ENCODE results near the gene LY86. TPM values are rescaled to one million over a fixed set of nuclear protein-coding genes. Genes with fewer than 3 reads are reported as not detected.
A peak's percentile ranks its signal among the peaks of the same experiment; 100 is the strongest.
"Not testable (repeated sequence)": the region's sequence is repeated elsewhere in the genome, so short reads cannot be mapped to it uniquely, and the experiment has no call there.

Gene LY86
- polyA plus RNA-seq, 4 donors = 2.8 to 3.4 (median 3.0) TPM; not detected in 1

DNA sequence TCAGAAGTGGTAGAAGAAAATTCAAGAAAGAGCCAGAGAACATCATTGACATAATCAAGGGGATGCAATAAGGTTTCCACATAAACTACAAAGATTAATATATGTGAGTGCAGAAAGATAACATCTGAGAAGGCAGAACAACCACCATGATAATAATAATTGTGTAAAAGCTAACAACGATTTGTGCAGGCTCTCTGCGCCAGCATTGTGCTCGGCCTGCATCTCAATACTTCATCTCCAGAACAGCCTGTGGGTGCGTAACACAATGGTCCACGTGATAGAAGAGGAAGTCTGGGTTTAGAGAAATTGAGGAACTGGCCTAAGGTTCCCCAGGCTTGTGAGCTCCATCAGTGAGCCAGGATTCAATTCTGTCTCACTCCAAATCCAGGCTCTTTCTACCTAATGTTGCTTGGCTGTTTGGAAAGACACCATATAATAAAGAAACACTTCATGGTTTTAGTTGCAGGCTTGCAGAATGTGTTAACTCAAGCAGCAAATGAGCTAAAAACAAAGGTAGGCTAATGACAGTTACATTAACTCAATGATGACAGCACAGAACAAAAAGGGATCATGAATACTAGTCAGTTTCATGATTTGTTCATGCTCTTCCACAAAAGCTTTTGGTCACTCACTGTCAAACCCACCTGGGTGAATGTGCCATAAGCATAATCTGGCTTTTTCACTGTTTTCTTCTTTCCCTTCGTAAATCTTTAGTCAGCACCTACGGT, 71.2 kb downstream of the LY86 start:
- 59 to 84% (median 77%) methylated on average over 7 of the region's 7 CpGs for WGBS, 3 donors
- Histone ChIP-seq H3K4me3 (ENCODE audit: low read depth in 1 of 3, low read length in 3 of 3) (no peak overlapping the region), H3K4me1 (ENCODE audit: control insufficient read depth in 3 of 3, insufficient read depth in 2 of 3, low read depth in 1 of 3, low read length in 2 of 3) (peaks cover 0 to 9% (median 4%) of the 10 kb centered on the region in 3 donors), H3K36me3 (ENCODE audit: control insufficient read depth in 3 of 3, insufficient read depth in 2 of 3, low read depth in 1 of 3, low read length in 3 of 3) (no peaks in the 10 kb centered on the region), H3K9me3 (ENCODE audit: control insufficient read depth in 2 of 2, insufficient read depth in 1 of 2, low read depth in 1 of 2, low read length in 1 of 2) (no peaks in the 10 kb centered on the region), H3K27ac (ENCODE audit: low read depth in 1 of 3, low read length in 2 of 3) (peak overlapping the region in 1 of 3 donors; percentile 84), H3K27me3 (ENCODE audit: control insufficient read depth in 3 of 3, insufficient read depth in 3 of 3, low read length in 3 of 3) (no peaks in the 10 kb centered on the region)
- no peak for DNase-seq
- FAIRE-seq = no peak

DNA sequence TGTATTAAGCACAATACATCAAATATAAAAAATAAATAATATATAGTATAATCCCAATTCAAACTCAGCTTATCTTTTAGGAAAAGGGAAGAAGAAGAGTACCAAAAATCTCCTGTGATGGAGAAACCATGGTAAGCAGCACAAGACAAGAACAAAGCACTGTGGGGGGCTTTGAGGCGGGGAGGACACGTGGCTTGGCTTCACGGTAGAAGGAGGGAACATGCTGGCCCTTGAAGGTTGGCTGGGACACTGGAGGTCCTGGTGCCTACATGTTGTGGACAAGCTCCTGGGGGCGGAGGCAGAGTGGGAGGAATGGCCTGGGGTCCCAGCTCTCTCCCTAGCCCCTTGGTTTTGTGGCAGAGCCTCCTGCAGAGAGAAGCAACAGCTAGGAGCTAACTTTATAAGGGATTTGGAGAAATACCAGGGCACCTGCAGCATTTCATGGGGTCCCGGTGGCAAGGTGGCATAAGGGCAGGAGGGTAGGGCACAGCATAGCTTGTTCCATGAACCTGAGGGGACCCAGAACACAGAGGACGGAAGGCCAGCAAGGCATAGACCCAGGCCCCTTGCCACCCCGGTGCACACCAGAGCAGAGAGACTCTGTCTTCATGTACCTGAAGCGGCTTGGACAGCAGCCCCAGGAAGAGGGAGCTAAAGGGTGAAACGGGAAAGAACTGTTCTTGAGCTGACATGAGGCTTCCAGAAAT, 72.0 kb downstream of the LY86 start:
- H3K36me3 ChIP-seq (ENCODE audit: control insufficient read depth in 3 of 3, insufficient read depth in 2 of 3, low read depth in 1 of 3, low read length in 3 of 3) = no peaks in the 10 kb centered on the region
- FAIRE-seq (no peak), DNase-seq (no peak)
- no peak overlapping the region for H3K4me3 ChIP-seq (ENCODE audit: low read depth in 1 of 3, low read length in 3 of 3)
- H3K4me1 ChIP-seq (ENCODE audit: control insufficient read depth in 3 of 3, insufficient read depth in 2 of 3, low read depth in 1 of 3, low read length in 2 of 3) = peaks cover 0 to 9% (median 4%) of the 10 kb centered on the region in 3 donors
- no peaks in the 10 kb centered on the region for H3K27me3 ChIP-seq (ENCODE audit: control insufficient read depth in 3 of 3, insufficient read depth in 3 of 3, low read length in 3 of 3)
- peak overlapping the region in 1 of 3 donors; percentile 62 for H3K27ac ChIP-seq (ENCODE audit: low read depth in 1 of 3, low read length in 2 of 3)
- no peaks in the 10 kb centered on the region for H3K9me3 ChIP-seq (ENCODE audit: control insufficient read depth in 2 of 2, insufficient read depth in 1 of 2, low read depth in 1 of 2, low read length in 1 of 2)
- WGBS, 3 donors = 90 to 92% (median 92%) methylated on average over 9 of the region's 9 CpGs

DNA sequence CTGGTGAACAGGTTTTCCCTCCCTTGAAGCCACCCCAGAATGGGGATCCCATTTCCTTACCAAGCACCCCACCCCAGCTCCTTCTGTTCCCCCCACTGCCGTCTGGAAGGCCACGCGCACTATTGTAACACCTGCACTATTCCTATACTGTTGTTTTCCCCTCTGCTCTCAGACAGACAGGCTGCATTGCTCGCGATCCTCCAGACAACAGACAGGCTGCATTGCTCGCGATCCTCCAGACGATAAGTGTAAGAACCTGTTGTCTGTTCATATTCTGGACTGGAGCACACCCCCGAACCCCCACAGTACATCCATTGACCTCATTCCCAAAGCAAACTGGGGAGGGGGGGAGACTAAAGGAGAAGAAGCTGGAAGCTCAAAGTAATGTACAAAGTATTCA, 72.7 kb downstream of the LY86 start:
- Histone ChIP-seq H3K4me3 (ENCODE audit: low read depth in 1 of 3, low read length in 3 of 3) (no peak overlapping the region), H3K27me3 (ENCODE audit: control insufficient read depth in 3 of 3, insufficient read depth in 3 of 3, low read length in 3 of 3) (no peaks in the 10 kb centered on the region), H3K4me1 (ENCODE audit: control insufficient read depth in 3 of 3, insufficient read depth in 2 of 3, low read depth in 1 of 3, low read length in 2 of 3) (peaks cover 0 to 9% (median 4%) of the 10 kb centered on the region in 3 donors), H3K36me3 (ENCODE audit: control insufficient read depth in 3 of 3, insufficient read depth in 2 of 3, low read depth in 1 of 3, low read length in 3 of 3) (no peaks in the 10 kb centered on the region), H3K27ac (ENCODE audit: low read depth in 1 of 3, low read length in 2 of 3) (peak overlapping the region in 1 of 3 donors; percentile 14), H3K9me3 (ENCODE audit: control insufficient read depth in 2 of 2, insufficient read depth in 1 of 2, low read depth in 1 of 2, low read length in 1 of 2) (no peaks in the 10 kb centered on the region)
- WGBS, 3 donors = 78 to 84% (median 83%) methylated on average over 9 of the region's 9 CpGs
- no peak for FAIRE-seq
- no peak for DNase-seq

DNA sequence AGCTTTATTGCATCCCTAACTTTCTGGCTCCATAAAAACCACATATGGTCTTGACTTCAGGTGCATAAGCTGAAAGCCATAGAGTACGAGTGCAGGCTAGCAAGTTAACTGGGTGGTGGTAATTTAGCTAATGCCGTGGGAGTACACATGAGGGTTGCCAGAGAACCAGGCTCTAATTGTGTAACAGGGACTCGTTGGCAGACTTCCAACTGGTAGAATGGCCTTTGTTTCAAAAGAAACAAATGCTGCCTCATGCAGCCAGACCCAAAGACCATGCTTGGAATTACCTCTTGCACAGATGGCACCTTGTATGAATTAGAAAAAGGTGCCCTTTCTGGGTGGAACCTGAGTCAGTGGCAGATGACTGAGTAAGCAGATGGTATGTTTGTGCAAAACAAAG, 73.2 kb downstream of the LY86 start:
- Histone ChIP-seq H3K4me1 (ENCODE audit: control insufficient read depth in 3 of 3, insufficient read depth in 2 of 3, low read depth in 1 of 3, low read length in 2 of 3) (peaks cover 0 to 9% (median under 1%) of the 10 kb centered on the region in 3 donors), H3K36me3 (ENCODE audit: control insufficient read depth in 3 of 3, insufficient read depth in 2 of 3, low read depth in 1 of 3, low read length in 3 of 3) (no peaks in the 10 kb centered on the region), H3K27ac (ENCODE audit: low read depth in 1 of 3, low read length in 2 of 3) (peak overlapping the region in 2 of 3 donors; percentile 7 to 14), H3K27me3 (ENCODE audit: control insufficient read depth in 3 of 3, insufficient read depth in 3 of 3, low read length in 3 of 3) (no peaks in the 10 kb centered on the region), H3K4me3 (ENCODE audit: low read depth in 1 of 3, low read length in 3 of 3) (no peak overlapping the region), H3K9me3 (ENCODE audit: control insufficient read depth in 2 of 2, insufficient read depth in 1 of 2, low read depth in 1 of 2, low read length in 1 of 2) (no peaks in the 10 kb centered on the region)
- FAIRE-seq = no peak
- WGBS, 3 donors = 15 to 18% (median 17%) methylated on average over 3 of the region's 3 CpGs
- DNase-seq = peak; percentile 64 to 89

DNA sequence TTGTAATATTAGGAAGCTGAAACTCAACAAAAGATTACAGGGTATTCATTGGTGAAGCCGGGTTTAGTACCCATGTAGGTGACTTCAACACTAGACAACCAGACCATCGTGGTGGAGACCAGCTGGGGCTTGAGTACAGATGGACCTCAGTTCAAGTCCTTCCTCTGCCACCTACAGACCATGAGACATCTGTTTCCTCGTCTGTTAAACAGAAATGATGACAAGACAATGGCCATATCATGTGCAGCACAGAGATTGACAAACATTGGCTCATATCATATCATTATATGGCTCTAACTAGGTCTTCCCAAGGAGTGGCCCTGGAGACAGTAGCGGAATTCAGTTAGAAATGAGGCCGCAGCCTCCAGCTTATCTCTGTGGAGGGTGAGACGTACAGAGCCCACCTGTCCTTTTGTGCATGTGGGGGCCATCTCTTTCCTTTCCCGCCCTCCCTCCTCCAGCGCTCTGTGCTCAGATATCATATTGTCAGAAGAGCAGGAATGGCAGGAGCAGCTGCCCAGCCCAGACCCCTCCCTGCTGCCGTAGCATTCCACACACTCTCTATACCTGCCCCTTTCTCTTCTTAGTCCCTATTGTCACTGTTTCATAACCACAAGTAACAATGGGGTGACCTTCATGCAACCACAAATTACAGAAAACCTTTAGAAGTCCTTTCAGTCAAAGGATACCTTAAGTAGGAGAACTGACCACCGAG, 75.1 kb downstream of the LY86 start:
- H3K27me3 ChIP-seq (ENCODE audit: control insufficient read depth in 3 of 3, insufficient read depth in 3 of 3, low read length in 3 of 3) = no peaks in the 10 kb centered on the region
- WGBS, 3 donors = 88 to 90% (median 88%) methylated on average over 10 of the region's 10 CpGs
- no peak overlapping the region for H3K4me3 ChIP-seq (ENCODE audit: low read depth in 1 of 3, low read length in 3 of 3)
- DNase-seq (peak in 1 of 2 donors; percentile 63), FAIRE-seq (no peak)
- peaks cover 0 to 4% (median 0%) of the 10 kb centered on the region in 3 donors for H3K4me1 ChIP-seq (ENCODE audit: control insufficient read depth in 3 of 3, insufficient read depth in 2 of 3, low read depth in 1 of 3, low read length in 2 of 3)
- H3K9me3 ChIP-seq (ENCODE audit: control insufficient read depth in 2 of 2, insufficient read depth in 1 of 2, low read depth in 1 of 2, low read length in 1 of 2) = no peaks in the 10 kb centered on the region
- H3K27ac ChIP-seq (ENCODE audit: low read depth in 1 of 3, low read length in 2 of 3) = no peak overlapping the region
- no peaks in the 10 kb centered on the region for H3K36me3 ChIP-seq (ENCODE audit: control insufficient read depth in 3 of 3, insufficient read depth in 2 of 3, low read depth in 1 of 3, low read length in 3 of 3)

DNA sequence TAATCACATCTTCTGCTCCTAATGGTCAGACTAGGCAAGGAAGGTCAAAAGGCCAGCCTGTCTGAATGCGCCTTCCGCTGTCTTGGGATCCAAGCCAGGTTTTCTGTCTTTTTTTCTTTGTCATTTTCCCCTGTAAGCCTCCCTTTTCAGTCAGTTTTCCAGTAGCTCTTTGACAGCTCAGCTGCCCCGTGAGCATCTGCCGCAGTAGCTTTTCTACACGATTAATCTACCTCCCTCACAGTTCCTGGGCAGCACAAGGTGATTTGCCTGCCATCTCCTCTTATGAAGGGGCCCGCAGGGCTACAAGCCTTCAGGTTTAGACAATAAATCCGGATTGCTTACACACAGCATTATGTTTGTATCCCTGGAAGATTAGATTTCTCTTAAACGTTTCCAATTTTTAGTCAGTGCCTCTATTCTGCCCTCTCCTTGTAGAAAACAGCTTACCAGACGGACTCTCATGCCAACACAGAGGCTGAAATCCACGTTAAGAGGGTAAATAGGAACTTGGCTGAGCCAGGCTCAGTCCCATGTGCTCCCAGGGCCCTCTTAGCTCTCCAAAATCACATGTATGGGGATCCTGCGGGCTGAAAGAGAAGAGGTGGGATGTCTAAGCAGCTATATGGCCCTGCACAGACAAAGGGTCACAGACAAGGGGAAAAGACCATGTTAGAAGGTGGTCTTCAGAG, 77.2 kb downstream of the LY86 start:
- H3K27ac ChIP-seq (ENCODE audit: low read depth in 1 of 3, low read length in 2 of 3) = no peak overlapping the region
- peaks cover 0 to 4% (median 0%) of the 10 kb centered on the region in 3 donors for H3K4me1 ChIP-seq (ENCODE audit: control insufficient read depth in 3 of 3, insufficient read depth in 2 of 3, low read depth in 1 of 3, low read length in 2 of 3)
- 69 to 80% (median 77%) methylated on average over 11 of the region's 11 CpGs for WGBS, 3 donors
- H3K9me3 ChIP-seq (ENCODE audit: control insufficient read depth in 2 of 2, insufficient read depth in 1 of 2, low read depth in 1 of 2, low read length in 1 of 2) = no peaks in the 10 kb centered on the region
- DNase-seq (no peak), FAIRE-seq (no peak)
- H3K4me3 ChIP-seq (ENCODE audit: low read depth in 1 of 3, low read length in 3 of 3) = no peak overlapping the region
- no peaks in the 10 kb centered on the region for H3K27me3 ChIP-seq (ENCODE audit: control insufficient read depth in 3 of 3, insufficient read depth in 3 of 3, low read length in 3 of 3)
- H3K36me3 ChIP-seq (ENCODE audit: control insufficient read depth in 3 of 3, insufficient read depth in 2 of 3, low read depth in 1 of 3, low read length in 3 of 3) = no peaks in the 10 kb centered on the region

DNA sequence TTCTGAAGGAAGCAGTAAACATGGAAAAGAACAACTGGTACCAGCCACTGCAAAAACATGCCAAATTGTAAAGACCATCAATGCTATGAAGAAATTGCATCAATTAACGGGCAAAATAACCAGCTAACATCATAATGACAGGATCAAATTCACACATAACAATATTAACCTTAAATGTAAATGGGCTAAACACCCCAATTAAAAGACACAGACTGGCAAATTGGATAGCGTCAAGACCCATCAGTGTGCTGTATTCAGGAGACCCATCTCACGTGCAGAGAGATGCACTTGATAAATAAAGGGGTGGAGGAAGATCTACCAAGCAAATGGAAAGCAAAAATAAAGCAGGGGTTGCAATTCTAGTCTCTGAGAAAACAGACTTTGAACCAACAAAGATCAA, 81.6 kb downstream of the LY86 start:
- H3K9me3 ChIP-seq (ENCODE audit: control insufficient read depth in 2 of 2, insufficient read depth in 1 of 2, low read depth in 1 of 2, low read length in 1 of 2); FAIRE-seq; H3K4me3 ChIP-seq (ENCODE audit: low read depth in 1 of 3, low read length in 3 of 3); H3K4me1 ChIP-seq (ENCODE audit: control insufficient read depth in 3 of 3, insufficient read depth in 2 of 3, low read depth in 1 of 3, low read length in 2 of 3); H3K36me3 ChIP-seq (ENCODE audit: control insufficient read depth in 3 of 3, insufficient read depth in 2 of 3, low read depth in 1 of 3, low read length in 3 of 3); DNase-seq; H3K27ac ChIP-seq (ENCODE audit: low read depth in 1 of 3, low read length in 2 of 3); H3K27me3 ChIP-seq (ENCODE audit: control insufficient read depth in 3 of 3, insufficient read depth in 3 of 3, low read length in 3 of 3): not testable (repeated sequence)
- 84 to 87% (median 86%) methylated on average over 3 of the region's 3 CpGs for WGBS, 3 donors

DNA sequence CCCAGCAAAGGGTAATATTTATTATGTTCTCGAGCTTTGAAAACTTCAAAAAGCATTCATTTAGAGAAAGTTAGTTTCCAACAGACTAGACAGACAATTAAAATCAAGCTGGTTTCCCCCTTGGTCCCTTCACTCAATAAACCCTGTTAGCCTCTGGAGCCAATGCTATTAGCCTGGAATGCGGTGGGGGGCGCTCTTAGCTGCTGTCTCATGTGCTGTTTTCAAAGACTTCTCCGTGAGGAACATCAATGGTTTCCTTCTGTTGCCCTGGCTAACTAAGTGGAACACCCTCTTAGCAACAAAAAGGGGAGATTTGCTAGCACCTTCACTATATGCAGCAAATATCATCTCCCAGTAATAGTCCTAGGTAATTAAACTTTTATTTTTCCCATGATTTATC, 86.4 kb downstream of the LY86 start:
- H3K4me3 ChIP-seq (ENCODE audit: low read depth in 1 of 3, low read length in 3 of 3) = no peak overlapping the region
- WGBS, 3 donors = 64 to 71% (median 65%) methylated on average over 4 of the region's 4 CpGs
- no peak overlapping the region for H3K27ac ChIP-seq (ENCODE audit: low read depth in 1 of 3, low read length in 2 of 3)
- FAIRE-seq (no peak), DNase-seq (no peak)
- peaks cover 7 to 25% (median 8%) of the 10 kb centered on the region in 3 donors for H3K4me1 ChIP-seq (ENCODE audit: control insufficient read depth in 3 of 3, insufficient read depth in 2 of 3, low read depth in 1 of 3, low read length in 2 of 3)
- H3K9me3 ChIP-seq (ENCODE audit: control insufficient read depth in 2 of 2, insufficient read depth in 1 of 2, low read depth in 1 of 2, low read length in 1 of 2) = no peaks in the 10 kb centered on the region
- no peaks in the 10 kb centered on the region for H3K36me3 ChIP-seq (ENCODE audit: control insufficient read depth in 3 of 3, insufficient read depth in 2 of 3, low read depth in 1 of 3, low read length in 3 of 3)
- H3K27me3 ChIP-seq (ENCODE audit: control insufficient read depth in 3 of 3, insufficient read depth in 3 of 3, low read length in 3 of 3) = no peaks in the 10 kb centered on the region
